Ishikawa (cell line): Measurements from ENCODE around the gene CNTNAP2.

ENCODE experiments used
- CREB1 ChIP-seq: IDR thresholded peaks from 2 replicates; pipeline ENCODE4 v1.6.1; 2012; ENCODE audit warnings: low read depth
- REST ChIP-seq: IDR thresholded peaks from 2 replicates; pipeline ENCODE4 v1.6.1; 2012; ENCODE audit warnings: low read depth, mild to moderate bottlenecking
- YY1 ChIP-seq: IDR thresholded peaks from 2 replicates; pipeline ENCODE4 v1.6.1; 2012; ENCODE audit warnings: low read depth
- ZBTB7A ChIP-seq: IDR thresholded peaks from 2 replicates; pipeline ENCODE4 v1.6.1; 2012; ENCODE audit warnings: low read depth
- TF ChIP-seq, protein P1 (sequence below): IDR thresholded peaks from 2 replicates; pipeline ENCODE4 v1.6.1; 2012

DNA sequence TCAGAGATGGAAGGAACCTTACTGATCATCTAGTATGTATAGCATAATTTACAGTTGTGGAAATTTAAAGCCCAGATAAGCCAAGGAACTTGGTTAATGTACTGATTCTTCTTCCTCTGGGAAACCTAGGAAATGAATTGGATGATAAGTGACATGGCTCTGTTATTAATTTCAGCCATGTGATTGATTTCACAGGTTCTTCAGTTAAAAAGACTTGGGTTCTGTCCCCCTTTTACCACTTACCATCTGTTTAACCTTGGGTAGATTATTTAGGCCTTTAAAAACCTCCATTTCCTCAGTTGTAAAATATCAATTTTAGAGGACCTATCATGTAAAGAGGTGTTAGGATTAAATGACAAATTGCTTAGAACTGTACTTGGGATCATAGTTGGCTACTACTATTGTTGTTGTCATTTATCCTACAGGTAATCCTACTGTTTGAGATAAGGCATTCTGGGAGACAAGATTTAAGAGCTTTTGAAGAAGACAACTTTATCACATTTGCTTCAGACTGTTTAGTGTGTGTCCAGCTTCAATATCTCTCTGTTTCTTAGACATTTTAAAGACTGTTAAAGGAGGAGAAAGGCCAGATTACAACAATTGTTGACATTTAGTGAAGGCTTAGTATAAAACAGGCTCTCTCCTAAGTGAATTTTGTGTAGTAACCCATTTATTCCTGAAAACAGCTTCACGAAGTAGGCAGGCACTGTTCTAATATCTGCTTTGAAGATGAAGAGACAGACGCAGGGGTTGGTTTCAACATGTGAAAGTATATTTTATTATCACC, 1476.9 kb downstream of the CNTNAP2 start:
- no peak for TF ChIP-seq CREB1
- no peak for TF ChIP-seq YY1
- TF ChIP-seq REST = no peak
- TF ChIP-seq, protein P1, sequence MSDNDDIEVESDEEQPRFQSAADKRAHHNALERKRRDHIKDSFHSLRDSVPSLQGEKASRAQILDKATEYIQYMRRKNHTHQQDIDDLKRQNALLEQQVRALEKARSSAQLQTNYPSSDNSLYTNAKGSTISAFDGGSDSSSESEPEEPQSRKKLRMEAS = no peak
- TF ChIP-seq ZBTB7A = no peak
